Mesenchymal stem cell (in vitro differentiated cells and primary cell): Measurements from ENCODE around the gene NAALADL2.

ENCODE experiments used
- DNase-seq: peaks from one replicate; pipeline ENCODE4 v3.0.0-alpha.2; 2013
- H2AFZ ChIP-seq: one replicate; pipeline ENCODE4 v1.6.1; 2013; ENCODE audit warnings: low read depth, mild to moderate bottlenecking, control low read depth, inconsistent platforms, low read length, moderate library complexity
- H2AK5ac ChIP-seq: 2 replicates; pipeline ENCODE4 v1.6.1; 2013; ENCODE audit warnings: low read length, moderate library complexity, mild to moderate bottlenecking, inconsistent platforms; ENCODE audit not compliant: severe bottlenecking
- H2BK120ac ChIP-seq: one replicate; pipeline ENCODE4 v1.6.1; 2013; ENCODE audit warnings: low read depth, mild to moderate bottlenecking, inconsistent platforms, low read length, moderate library complexity
- H2BK12ac ChIP-seq, 2 experiments: one replicate each; pipeline ENCODE4 v1.6.1; 2013; ENCODE audit warnings: inconsistent platforms in 2 of 2, low read length in 2 of 2, mild to moderate bottlenecking in 2 of 2, moderate library complexity in 2 of 2, control low read depth in 1 of 2
- H2BK15ac ChIP-seq: one replicate; pipeline ENCODE4 v1.6.1; 2013; ENCODE audit warnings: mild to moderate bottlenecking, low read depth, inconsistent platforms; ENCODE audit not compliant: poor library complexity, severe bottlenecking
- H2BK5ac ChIP-seq: 2 replicates; pipeline ENCODE4 v1.6.1; 2013; ENCODE audit warnings: low read depth, mild to moderate bottlenecking, low read length, control low read depth, inconsistent platforms; ENCODE audit not compliant: poor library complexity, severe bottlenecking
- H3K14ac ChIP-seq, 2 experiments: one replicate each; pipeline ENCODE4 v1.6.1; 2013; ENCODE audit warnings: inconsistent platforms in 2 of 2, low read length in 2 of 2, control low read depth in 1 of 2, mild to moderate bottlenecking in 1 of 2, moderate library complexity in 1 of 2
- H3K18ac ChIP-seq, 2 experiments: one replicate each; pipeline ENCODE4 v1.6.1; 2013; ENCODE audit warnings: inconsistent platforms in 2 of 2, low read length in 2 of 2, control low read depth in 1 of 2, low read depth in 1 of 2, mild to moderate bottlenecking in 1 of 2
- H3K23ac ChIP-seq, 2 experiments: one replicate each; pipeline ENCODE4 v1.6.1; 2013; ENCODE audit warnings: inconsistent platforms in 2 of 2, low read length in 2 of 2, mild to moderate bottlenecking in 2 of 2, moderate library complexity in 2 of 2, control low read depth in 1 of 2
- H3K27ac ChIP-seq: 2 replicates; pipeline ENCODE4 v1.5.1; 2013; ENCODE audit warnings: mild to moderate bottlenecking, moderate library complexity, low read length, control low read depth, inconsistent platforms; ENCODE audit not compliant: poor library complexity, severe bottlenecking
- H3K27me3 ChIP-seq, 2 experiments: 2 replicates each; pipeline versions ENCODE4 v1.6.1 to v1.7.0; 2013; ENCODE audit warnings: low read length in 2 of 2, mild to moderate bottlenecking in 2 of 2, moderate library complexity in 2 of 2, control low read depth in 1 of 2, inconsistent platforms in 1 of 2; ENCODE audit not compliant: control insufficient read depth in 1 of 2, insufficient read depth in 1 of 2
- H3K36me3 ChIP-seq, 2 experiments: 2 replicates each; pipeline versions ENCODE4 v1.6.1 to v1.7.0; 2013; ENCODE audit warnings: low read length in 2 of 2, control low read depth in 1 of 2, inconsistent platforms in 1 of 2, low read depth in 1 of 2, mild to moderate bottlenecking in 1 of 2; ENCODE audit not compliant: insufficient read depth in 2 of 2, control insufficient read depth in 1 of 2
- H3K4ac ChIP-seq, 2 experiments: one replicate each; pipeline ENCODE4 v1.6.1; 2013; ENCODE audit warnings: inconsistent platforms in 2 of 2, low read length in 2 of 2, mild to moderate bottlenecking in 2 of 2, moderate library complexity in 2 of 2, control low read depth in 1 of 2, low read depth in 1 of 2
- H3K4me1 ChIP-seq: 2 replicates; pipeline ENCODE4 v1.6.1; 2013; ENCODE audit warnings: low read depth, low read length, control low read depth; ENCODE audit not compliant: control insufficient read depth, insufficient read depth
- H3K4me2 ChIP-seq: 2 replicates; pipeline ENCODE4 v1.6.1; 2013; ENCODE audit warnings: low read length, mild to moderate bottlenecking, inconsistent platforms; ENCODE audit not compliant: poor library complexity, severe bottlenecking
- H3K4me3 ChIP-seq, 2 experiments: 2 replicates each; pipeline versions ENCODE4 v1.5.1 to v1.7.0; 2013; ENCODE audit warnings: low read length in 2 of 2, mild to moderate bottlenecking in 2 of 2, control low read depth in 1 of 2, low read depth in 1 of 2; ENCODE audit not compliant: insufficient read depth in 1 of 2
- H3K79me1 ChIP-seq: replicated peaks from 2 replicates; pipeline ENCODE4 v1.6.1; 2013; ENCODE audit warnings: mild to moderate bottlenecking, control low read depth, low read length, inconsistent platforms; ENCODE audit not compliant: poor library complexity, severe bottlenecking
- H3K9ac ChIP-seq: 2 replicates; pipeline ENCODE4 v1.7.0; 2013; ENCODE audit warnings: mild to moderate bottlenecking, low read length, moderate library complexity
- H3K9me3 ChIP-seq: 2 replicates; pipeline ENCODE4 v1.7.0; 2013; ENCODE audit warnings: mild to moderate bottlenecking, low read length; ENCODE audit not compliant: control insufficient read depth
- H4K8ac ChIP-seq: one replicate; pipeline ENCODE4 v1.6.1; 2013; ENCODE audit warnings: inconsistent platforms, mild to moderate bottlenecking, low read length, moderate library complexity
- H4K91ac ChIP-seq: one replicate; pipeline ENCODE4 v1.6.1; 2013; ENCODE audit warnings: mild to moderate bottlenecking, low read length, inconsistent platforms
- WGBS: methylation state at CpG from one replicate; pipeline ENCODE4 v1.1.7; 2013; ENCODE audit warnings: mixed read lengths; 5-methylcytosine and 5-hydroxymethylcytosine counted together

The NAALADL2 gene

GRCh38 chr3:175670557-175670956 is 811.4 kb downstream of the NAALADL2 start:
- Histone ChIP-seq H4K8ac (no peak overlapping the region), H3K4ac (no peak overlapping the region), H3K4me3 (no peak overlapping the region), H3K27me3 (no peaks in the 10 kb centered on the region), H2BK5ac (no peak overlapping the region), H3K4me1 (no peaks in the 10 kb centered on the region), H3K9me3 (no peaks in the 10 kb centered on the region), H3K23ac (no peak overlapping the region), H2AFZ (no peak overlapping the region), H4K91ac (no peak overlapping the region), H2BK15ac (no peak overlapping the region), H2AK5ac (no peak overlapping the region), H2BK120ac (no peak overlapping the region), H2BK12ac (no peak overlapping the region), H3K36me3 (no peaks in the 10 kb centered on the region), H3K14ac (no peak overlapping the region), H3K9ac (no peak overlapping the region), H3K18ac (no peak overlapping the region), H3K27ac (no peak overlapping the region), H3K4me2 (no peak overlapping the region), H3K79me1 (no peaks in the 10 kb centered on the region)
- DNase-seq, result no peak
- WGBS, result no CpG with 5 or more reads among the region's 3 CpGs

GRCh38 chr3:175672119-175672689 is 813.1 kb downstream of the NAALADL2 start:
- Histone ChIP-seq H3K4ac (no peak overlapping the region), H4K91ac (no peak overlapping the region), H2AFZ (no peak overlapping the region), H3K9ac (peak overlapping the region; percentile 76), H2AK5ac (no peak overlapping the region), H3K23ac (no peak overlapping the region), H2BK12ac (no peak overlapping the region), H3K27ac (no peak overlapping the region), H3K36me3 (no peaks in the 10 kb centered on the region), H3K79me1 (no peaks in the 10 kb centered on the region), H2BK5ac (no peak overlapping the region), H3K4me2 (no peak overlapping the region), H3K14ac (no peak overlapping the region), H3K18ac (no peak overlapping the region), H3K4me3 (peak overlapping the region in 1 of 2 experiments; percentile 72), H4K8ac (no peak overlapping the region), H3K4me1 (no peaks in the 10 kb centered on the region), H2BK15ac (no peak overlapping the region), H3K9me3 (no peaks in the 10 kb centered on the region), H3K27me3 (no peaks in the 10 kb centered on the region), H2BK120ac (no peak overlapping the region)
- peak; percentile 54 for DNase-seq
- 21% methylated on average over 3 of the region's 6 CpGs for WGBS

- H2AK5ac ChIP-seq, result no peak overlapping the region
- no peak overlapping the region for H3K4ac ChIP-seq
- no peak overlapping the region for H2BK5ac ChIP-seq
- H3K36me3 ChIP-seq, result no peaks in the 10 kb centered on the region
- H3K4me3 ChIP-seq, result no peak overlapping the region
- H3K27me3 ChIP-seq, result no peaks in the 10 kb centered on the region
- H2BK12ac ChIP-seq, result no peak overlapping the region
- H3K14ac ChIP-seq, result no peak overlapping the region
- H4K8ac ChIP-seq, result no peak overlapping the region
- no peak overlapping the region for H3K18ac ChIP-seq
- H2BK120ac ChIP-seq, result no peak overlapping the region
- no peaks in the 10 kb centered on the region for H3K4me1 ChIP-seq
- H3K4me2 ChIP-seq, result no peak overlapping the region
- H3K27ac ChIP-seq, result no peak overlapping the region
- no peaks in the 10 kb centered on the region for H3K79me1 ChIP-seq
- no peak overlapping the region for H3K9ac ChIP-seq
- no peak for DNase-seq
- no peak overlapping the region for H4K91ac ChIP-seq
- H3K23ac ChIP-seq, result no peak overlapping the region
- H3K9me3 ChIP-seq, result peaks cover 16% of the 10 kb centered on the region
- WGBS, result 94% methylated on average over 3 of the region's 3 CpGs
- H2BK15ac ChIP-seq, result no peak overlapping the region
- no peak overlapping the region for H2AFZ ChIP-seq
These were observed 820.4 kb downstream of the NAALADL2 start for GRCh38 chr3:175679568-175679967.

GRCh38 chr3:175692256-175692655 is 833.1 kb downstream of the NAALADL2 start:
- Histone ChIP-seq H3K18ac (no peak overlapping the region), H2BK5ac (no peak overlapping the region), H4K91ac (no peak overlapping the region), H3K4me2 (no peak overlapping the region), H3K9me3 (no peaks in the 10 kb centered on the region), H3K36me3 (no peaks in the 10 kb centered on the region), H3K23ac (no peak overlapping the region), H3K79me1 (no peaks in the 10 kb centered on the region), H2AK5ac (no peak overlapping the region), H2BK120ac (no peak overlapping the region), H3K4ac (no peak overlapping the region), H2BK12ac (no peak overlapping the region), H4K8ac (no peak overlapping the region), H3K27me3 (no peaks in the 10 kb centered on the region), H3K4me3 (no peak overlapping the region), H3K4me1 (no peaks in the 10 kb centered on the region), H2AFZ (no peak overlapping the region), H3K9ac (no peak overlapping the region), H3K14ac (no peak overlapping the region), H3K27ac (no peak overlapping the region), H2BK15ac (no peak overlapping the region)
- DNase-seq, result peak; percentile 70
- 97% methylated on average over 2 of the region's 2 CpGs for WGBS
